Myocyte (in vitro differentiated cells): ENCODE measurements around the gene CASP7. TPM values are rescaled to one million over a fixed set of nuclear protein-coding genes. Genes with fewer than 3 reads are reported as not detected.
"Not testable (repeated sequence)": the region's sequence is repeated elsewhere in the genome, so short reads cannot be mapped to it uniquely, and the experiment has no call there.

Experiments
- DNase-seq: peaks from one replicate; pipeline ENCODE4 v3.0.0-alpha.2; 2012; ENCODE audit warnings: low read depth
- microRNA-seq: library from miRNA; unstranded; fragments of <30 nt; microRNA quantifications from one replicate; pipeline ENCODE4, GENCODE V29; 2016
- total RNA-seq: library from RNA; depleted of rRNA; stranded (reverse); fragments of >200 nt; gene quantifications from 2 replicates; pipeline ENCODE4 v1.2.3, GENCODE V29; 2014

The CASP7 gene
- total RNA-seq, 1 donor from 2014 or later: 22.7 TPM

GRCh38 chr10:113752553-113752952 is 72.8 kb downstream of the CASP7 start:
- DNase-seq: peak; percentile 5

GRCh38 chr10:113753020-113753692 is 73.4 kb downstream of the CASP7 start:
- peak; percentile 48 for DNase-seq

DNA sequence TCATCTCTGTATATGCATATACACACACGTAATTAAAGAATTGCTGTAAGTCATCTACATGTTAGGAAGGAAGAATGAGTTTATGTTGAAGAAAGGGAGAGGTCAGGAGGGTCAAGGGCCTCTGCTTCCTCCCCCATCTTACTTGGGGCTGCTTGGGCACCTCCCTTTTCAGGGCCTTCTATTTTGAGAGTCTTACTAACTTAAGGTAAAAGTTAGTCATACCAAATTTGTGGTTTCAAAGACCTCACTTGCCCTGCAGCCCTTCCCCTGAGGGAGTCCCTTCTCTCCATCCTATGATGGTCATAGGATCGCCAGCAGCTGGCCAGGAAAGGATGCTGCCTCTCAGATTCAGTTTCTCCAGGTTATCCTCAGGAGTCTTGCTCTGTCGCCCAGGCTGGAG is 74.4 kb downstream of the CASP7 start:
- DNase-seq: no peak

DNA sequence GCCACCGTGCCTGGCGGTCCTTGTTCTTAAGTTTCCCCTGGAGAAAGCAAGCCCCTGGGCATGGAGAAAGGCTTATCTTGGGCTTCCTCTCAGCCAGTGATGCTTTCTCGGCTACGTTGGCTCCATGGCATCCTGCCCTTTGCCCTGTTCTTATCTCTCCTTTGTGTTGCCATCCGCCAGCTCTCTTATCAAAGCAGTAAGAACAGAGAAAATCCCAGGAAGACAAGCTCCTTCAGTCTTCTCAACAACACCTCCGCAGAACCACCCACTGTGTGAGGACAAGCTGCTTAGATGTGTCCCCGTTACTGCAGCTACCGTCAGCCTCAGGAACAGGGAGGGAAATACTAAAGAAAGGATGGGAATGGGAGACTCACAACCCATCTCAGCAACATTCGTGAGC is 75.1 kb downstream of the CASP7 start:
- DNase-seq: no peak

DNA sequence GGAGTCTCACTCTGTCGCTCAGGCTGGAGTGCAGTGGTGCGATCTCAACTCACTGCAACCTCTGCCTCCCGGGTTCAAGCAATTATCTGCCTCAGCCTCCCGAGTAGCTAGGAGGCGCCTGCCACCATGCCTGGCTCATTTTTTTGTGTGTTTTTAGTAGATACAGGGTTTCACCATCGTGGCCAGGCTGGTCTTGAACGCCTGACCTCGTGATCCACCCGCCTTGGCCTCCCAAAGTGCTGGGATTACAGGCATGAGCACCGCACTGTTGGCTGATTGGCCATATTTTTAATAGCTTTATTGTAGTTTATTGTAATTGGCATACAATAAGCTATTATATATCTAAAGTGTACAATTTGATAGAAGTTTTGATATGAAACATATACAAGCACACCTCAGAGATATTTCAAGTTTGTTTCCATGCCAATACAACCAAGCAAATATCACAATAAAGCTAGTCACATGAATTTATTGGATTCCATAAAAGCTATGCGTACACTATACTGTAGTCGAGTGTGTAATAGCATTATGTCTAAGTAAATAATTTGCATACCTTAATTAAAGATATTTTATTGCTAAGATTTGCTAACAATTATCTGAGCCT is 77.3 kb downstream of the CASP7 start:
- DNase-seq: no peak

- DNase-seq: no peak
Measured at GRCh38 chr10:113762083-113762482, 82.4 kb downstream of the CASP7 start.

GRCh38 chr10:113764582-113764981 is 84.9 kb downstream of the CASP7 start:
- DNase-seq: no peak

DNA sequence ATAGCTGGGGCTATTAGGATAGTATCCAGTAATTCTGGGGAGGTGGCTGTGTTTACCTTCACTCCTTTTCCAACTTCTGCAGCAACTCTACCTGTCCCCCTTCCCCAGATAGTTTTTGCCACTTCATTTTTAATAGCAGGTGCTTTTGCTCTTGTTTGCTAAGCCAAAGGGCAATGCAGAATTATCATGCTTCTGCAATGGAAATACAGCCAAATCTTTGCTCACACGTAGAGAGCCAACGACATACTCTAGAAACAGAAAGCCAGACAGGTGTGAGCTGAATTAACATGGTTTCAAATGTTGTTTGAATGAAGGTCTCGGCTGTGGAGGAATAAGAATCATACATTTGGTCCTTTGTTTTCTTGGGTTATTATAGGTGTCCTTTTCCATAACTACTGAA is 86.2 kb downstream of the CASP7 start:
- no peak for DNase-seq

DNA sequence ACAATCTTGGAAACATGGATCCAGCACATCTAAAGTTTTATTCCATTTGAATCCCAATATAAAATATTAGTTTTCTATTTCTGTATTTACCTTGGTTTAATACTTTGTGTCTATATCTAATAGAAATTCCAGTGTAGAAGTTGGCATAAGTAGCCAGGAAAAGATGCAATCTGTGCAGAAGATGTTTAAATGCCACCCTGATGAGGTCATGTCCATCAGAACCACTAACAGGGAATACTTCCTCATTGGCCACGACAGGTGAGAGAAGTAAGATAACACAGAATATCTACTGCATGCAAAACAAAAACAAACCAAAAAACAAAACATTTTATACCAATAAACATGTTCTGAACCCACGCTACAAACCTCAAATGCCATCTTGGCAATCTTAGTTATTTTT is 87.5 kb downstream of the CASP7 start:
- DNase-seq: no peak

GRCh38 chr10:113770346-113770745 is 90.6 kb downstream of the CASP7 start:
- peak; percentile 26 for DNase-seq

DNA sequence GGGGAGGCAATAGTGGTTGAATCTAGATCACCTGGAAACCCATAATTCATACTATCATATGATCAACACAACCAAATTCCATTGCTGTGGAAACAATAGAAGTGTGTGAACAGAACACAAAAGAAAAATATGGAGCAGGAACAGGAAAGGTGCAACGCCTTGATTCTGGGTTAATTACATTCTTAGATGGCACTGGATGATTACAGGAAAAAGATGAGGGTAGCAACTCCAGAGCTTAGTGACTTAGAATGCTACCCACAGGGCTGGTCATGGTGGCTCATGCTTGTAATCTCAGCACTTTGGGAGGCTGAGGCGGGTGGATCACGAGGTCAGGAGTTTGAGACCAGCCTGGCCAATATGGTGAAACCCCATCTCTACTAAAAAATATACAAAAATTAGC is 91.4 kb downstream of the CASP7 start:
- DNase-seq: not testable (repeated sequence)

DNA sequence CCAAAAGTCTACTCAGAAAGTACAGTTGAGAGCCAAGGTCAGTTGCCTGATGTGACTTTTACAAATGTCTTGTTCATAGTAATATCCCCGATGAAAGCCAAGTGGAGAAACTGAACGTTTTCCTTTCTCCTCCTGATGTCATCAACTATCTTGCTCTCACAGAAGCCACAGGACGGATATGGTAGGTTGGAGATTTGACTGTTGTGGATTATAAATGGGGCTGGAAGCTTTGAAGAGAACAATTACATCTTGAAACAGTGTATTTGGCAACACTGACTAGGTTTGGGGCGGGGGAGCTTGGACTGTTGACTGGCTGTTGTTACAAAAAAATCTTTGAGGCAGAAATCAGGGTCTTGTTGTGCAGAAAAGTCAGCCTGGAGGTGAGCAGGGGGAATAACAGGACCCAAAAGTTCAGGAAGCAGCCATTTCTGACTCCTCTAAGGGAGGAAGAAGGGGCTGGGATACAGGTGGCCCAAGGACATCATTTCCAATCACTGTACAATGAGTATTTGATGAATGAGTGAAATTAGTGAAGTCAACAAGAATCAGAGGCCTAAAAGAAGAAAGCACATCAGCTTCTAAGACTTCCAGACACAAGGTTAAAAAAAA is 96.1 kb downstream of the CASP7 start:
- no peak for DNase-seq

DNA sequence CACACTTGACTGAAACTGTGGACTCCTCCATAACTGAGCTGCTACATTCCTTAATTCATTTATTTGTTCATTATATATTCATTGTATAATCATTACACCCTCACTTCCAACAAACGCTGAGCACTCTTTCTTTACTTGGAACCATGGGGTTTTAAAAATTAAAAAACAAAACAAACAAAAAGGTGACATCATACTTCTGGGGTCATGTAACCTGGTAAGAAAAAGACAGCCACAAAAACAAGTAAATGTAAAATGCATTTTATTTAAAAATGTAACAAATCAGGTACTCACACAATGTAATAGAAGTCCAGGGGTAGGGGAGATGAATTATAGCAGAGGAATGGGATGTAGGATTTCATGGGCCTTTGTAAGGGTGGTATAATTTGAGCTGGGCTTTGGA is 96.8 kb downstream of the CASP7 start:
- no peak for DNase-seq

Small RNA genes within 50 kb of the gene (microRNA-seq; reads per million reads assigned to microRNA genes)
- gene MIR4483: not detected

Other genes starting within 250 kb of the CASP7 start
- not detected in 2 replicates for gene HABP2, start 126.9 kb upstream of the CASP7 start, total RNA-seq
- gene NRAP, start 15.9 kb upstream of the CASP7 start, total RNA-seq: 4.1 and 5.6 TPM in 2 replicates
- not detected in 2 replicates for gene PLEKHS1, start 71.8 kb downstream of the CASP7 start, total RNA-seq
- gene DCLRE1A, start 174.2 kb downstream of the CASP7 start, total RNA-seq: 3.8 and 4.4 TPM in 2 replicates
- 21.2 and 26.9 TPM in 2 replicates for gene NHLRC2, start 174.7 kb downstream of the CASP7 start, total RNA-seq